Measurements from ENCODE around the gene CASZ1.

GRCh38 chr1:10637834-10638558 is 158.4 kb downstream of the CASZ1 start:
- no peak for TF ChIP-seq CTCF (IDR thresholded peaks at IDR 0.05)
- TF ChIP-seq POLR2A (IDR thresholded peaks at IDR 0.05): no peak
- no peak for TF ChIP-seq EP300 (IDR thresholded peaks at IDR 0.05)
